ENCODE results near the gene PLCB4.

The PLCB4 gene

DNA sequence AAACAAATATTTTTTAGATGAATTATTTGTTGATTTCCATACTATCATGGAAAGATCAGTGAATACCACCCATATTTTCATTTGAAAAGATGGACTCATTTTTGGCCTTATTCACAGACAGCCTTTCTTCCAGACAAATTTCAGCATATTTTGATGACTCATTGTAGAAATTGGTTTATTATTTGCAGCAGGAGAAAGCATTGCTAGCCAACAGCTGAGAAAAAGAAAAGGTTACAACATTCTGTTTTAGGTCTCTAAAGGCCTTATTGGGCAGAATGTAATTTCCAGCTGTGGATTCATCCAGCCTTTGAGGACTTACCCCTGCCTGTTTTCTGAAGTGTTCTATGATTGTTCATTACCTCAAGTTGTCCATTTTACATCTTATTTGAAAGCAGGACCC is 201.9 kb downstream of the PLCB4 start:
- DNase-seq (ENCODE audit: low read depth) = peak; percentile 50

DNA sequence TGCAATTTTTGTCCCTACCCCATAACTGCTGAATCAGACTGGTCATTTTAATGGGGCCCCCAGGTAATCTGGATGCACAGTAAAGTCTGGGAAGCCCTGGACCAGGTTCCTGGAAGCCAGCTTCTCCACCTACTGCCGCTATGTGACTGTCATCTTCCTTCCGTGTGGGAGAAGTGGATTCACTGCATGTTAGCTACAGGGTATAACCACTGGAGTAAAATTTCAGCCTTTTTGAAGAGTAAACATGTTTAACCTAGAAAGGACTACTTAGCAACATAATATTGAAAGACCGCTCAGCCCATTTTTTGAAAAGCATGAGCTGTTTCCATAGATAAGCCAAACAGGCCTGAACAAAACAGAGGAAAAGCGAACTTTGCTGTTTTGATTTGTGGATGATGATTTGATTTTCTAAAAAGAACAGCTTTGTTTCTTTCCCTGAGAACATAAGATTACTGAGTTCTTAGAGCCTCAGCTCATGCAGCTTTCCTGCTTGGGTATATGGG is 208.1 kb downstream of the PLCB4 start:
- no peak for DNase-seq (ENCODE audit: low read depth)

DNA sequence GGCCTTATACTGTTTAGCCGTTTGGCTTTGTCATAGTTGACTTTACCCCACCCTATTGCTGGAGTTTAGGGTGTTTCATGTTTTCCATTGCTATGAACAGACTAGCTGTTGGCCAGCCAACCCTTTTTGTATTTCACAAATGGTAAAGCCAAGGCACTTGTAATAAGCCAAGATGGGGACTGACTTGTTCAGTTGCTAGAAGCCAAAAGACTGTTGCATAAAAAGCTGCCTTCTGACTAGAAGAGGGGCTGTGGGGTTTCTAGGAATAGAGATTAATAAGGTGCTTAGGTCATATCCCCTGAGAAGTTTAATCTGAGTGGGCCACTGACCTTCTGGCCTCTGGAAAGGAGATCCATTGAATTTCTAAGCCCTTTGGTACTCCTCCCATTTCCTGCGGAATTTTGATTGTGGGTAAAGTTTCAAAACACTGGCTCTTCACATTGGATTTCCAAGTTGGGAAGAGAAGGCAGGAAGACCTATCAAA is 211.1 kb downstream of the PLCB4 start:
- DNase-seq (ENCODE audit: low read depth) = no peak

DNA sequence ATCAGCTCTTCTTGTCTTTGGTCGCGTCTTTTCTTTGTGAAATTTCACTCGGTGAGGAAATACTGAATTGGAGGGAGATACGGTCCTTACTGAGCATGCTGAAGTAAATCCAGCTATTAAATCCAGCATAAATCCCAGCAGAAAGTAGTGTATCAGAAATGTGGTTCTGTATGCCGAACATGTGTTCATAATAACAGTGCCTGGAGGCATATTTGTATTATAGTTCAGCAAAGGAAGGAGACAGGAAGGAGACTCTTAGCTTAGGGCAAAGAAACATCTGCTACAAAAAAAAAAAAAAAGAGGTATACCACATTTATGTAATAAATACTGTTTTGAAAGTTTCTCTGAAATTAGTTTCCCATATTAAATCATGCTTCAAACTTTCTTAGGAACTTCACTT is 211.8 kb downstream of the PLCB4 start:
- no peak for DNase-seq (ENCODE audit: low read depth)

DNA sequence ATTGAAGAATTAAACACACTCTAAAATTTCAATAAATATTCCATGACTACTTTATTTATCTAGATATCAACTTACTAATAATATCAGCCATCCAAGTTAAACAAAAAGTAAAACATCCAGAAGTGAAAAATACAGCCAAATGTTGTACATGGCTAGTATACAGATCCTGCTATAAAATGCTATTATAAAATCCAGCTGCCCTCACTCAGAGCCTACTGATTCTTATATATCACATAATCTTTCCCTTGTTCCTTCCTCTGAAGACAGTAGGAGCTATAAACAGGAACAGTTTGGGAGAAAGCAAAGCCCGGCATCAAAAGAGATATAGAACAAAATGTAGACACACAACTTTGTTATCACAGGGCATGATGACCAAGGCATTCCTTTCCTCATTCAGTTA is 212.9 kb downstream of the PLCB4 start:
- DNase-seq (ENCODE audit: low read depth) = no peak

DNA sequence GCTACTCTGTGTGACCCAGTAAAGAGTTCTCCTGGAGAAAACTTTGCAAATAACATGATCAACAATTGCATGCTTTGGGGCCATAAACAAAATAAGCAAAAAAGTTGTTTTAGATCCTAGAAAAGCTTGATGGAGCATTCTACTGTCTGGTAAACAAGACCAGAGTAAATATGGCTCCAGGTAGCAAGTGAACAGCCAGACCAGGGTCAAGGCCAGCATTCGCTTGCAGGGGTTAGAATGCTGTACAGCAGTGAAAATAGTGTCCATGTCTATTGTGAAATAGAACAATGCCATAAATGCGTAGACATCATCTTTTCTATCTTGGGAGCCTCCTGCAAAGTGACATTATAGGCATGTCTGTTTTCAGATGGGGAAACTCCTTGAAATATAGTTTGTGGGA is 216.7 kb downstream of the PLCB4 start:
- no peak for DNase-seq (ENCODE audit: low read depth)

DNA sequence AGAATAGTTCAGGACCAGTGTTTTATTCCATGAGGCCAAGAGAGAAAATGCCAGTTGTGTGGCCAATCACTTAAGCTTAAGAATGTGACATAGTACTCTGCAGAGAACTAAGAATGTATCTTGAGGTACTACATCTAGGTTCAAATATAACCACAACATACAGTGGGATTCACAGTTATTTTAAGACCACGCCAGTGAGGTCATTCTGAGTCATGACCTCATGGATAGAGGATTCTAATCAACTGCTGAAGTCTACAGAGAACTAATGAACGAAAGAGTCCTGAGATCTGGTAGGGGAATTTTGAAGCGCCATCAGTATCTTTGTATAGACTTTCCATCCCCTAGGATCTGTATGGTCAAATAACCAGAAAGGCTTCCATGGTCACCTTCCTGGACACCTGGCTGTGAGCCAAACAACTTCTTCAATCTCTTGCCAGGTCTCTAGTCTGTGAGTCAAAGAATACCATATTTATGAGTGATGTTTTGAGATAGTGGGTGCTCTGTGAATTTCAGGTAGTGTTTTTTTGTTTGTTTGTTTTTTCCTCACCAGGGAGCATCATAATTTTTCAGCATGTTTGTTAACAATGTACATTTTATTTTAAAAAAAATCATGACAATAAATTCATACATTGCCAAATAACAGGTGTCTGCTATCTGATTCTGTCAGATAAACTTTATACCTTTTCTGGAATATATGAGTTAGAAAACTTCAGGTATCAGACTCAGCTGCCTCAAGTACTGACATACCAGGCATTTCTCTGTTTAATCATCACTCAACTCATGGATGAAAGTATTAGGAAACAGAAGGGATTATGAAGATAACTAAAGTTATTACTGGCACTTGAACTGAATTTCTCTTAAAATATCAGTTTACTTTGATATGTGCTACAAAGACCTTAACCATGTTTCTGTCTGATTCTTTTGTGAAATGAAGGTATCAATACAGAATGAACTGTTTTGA is 217.9 kb downstream of the PLCB4 start:
- DNase-seq (ENCODE audit: low read depth) = peak; percentile 12

DNA sequence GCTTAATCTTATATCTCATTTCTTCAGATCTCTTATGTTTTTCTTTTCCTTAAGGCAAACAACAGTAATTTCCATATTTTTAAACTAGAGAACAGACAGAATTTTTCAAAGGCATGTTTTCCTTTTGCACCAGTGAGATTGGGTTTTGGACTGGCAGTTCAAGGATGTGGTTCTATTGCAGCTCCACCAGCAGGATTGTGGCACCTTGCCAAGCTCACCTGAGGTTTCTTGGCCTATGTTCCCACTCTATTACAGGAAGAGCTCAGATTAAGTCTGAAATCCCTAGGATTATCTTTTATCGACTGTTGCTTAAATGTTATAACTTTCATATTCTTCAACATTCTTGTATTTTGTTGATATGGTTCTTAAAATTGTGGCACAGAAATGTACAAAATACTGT is 218.9 kb downstream of the PLCB4 start:
- no peak for DNase-seq (ENCODE audit: low read depth)

DNA sequence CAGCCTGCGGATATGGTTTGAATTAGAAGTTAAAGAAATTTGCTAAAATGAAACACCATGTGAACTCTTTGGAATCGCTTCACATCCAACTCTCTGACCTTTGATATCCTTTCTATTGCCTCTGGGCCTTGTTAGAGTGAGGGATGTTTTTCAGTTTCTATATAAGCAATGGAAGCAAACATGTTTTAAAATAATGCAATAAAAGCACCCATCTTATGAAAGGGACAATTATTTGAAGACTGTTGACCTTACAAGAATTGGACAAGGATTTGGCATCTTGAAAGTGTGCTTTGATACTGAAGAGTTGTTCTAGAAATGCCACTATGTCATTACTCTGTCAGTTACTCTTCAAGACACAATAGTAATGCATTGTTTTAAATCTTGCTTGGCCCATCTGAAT is 221.4 kb downstream of the PLCB4 start:
- no peak for DNase-seq (ENCODE audit: low read depth)

DNA sequence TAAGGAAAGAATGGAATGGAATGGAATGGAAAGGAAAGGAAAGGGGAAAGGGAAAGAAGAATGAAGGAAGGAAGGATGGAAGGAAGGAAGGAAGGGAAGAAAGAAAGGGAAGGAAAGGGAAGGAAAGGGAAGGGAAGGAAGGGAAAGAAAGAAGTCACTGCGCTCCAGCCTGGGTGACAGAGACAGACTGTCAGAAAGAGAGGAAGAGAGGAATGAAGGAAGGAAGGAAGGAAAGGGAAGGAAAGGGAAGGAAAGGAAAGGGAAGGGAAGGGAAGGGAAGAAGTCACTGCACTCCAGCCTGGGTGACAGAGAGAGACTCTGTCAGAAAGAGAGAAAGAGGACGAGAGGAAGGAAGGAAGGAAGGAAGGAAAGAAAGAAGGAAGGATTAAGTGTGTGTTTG is 224.3 kb downstream of the PLCB4 start:
- DNase-seq (ENCODE audit: low read depth) = no peak

DNA sequence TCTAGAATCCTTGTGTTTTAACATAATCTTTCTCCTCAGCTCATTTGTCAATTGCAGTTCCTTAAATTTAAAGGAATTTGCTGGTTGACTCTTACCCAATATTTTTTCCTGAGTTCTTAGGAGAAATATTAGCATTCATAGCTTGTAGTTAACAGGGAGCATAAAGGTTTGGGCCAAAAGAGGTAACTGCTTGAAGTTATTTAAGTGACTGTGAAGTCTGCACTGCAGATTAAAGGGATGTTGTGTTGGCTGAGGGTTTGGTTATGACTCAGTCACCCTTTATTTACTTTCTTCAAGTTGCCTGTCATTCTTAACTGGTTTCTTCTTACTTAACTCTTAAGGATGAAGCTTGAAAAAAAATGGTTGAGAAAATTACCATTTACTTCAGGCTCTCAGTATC is 225.2 kb downstream of the PLCB4 start:
- DNase-seq (ENCODE audit: low read depth) = peak; percentile 39

DNA sequence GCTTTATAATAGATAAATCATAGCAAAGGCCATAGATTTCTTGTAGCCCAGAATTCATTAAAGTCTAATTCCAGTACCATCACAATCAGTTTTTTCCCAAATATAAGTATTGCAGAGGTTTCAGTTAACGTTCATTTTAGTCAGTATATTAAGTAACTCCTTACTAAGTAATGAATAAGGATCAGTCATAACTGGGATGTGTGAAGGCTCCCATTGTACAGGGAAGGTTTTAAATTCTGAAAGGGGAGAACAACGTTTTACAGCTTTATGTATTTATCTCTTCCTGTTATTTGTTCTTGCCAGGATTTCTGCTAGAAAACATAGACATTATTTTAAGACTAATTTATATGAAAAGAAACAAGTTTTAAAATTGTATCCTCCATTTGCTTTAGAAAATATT is 230.0 kb downstream of the PLCB4 start:
- DNase-seq (ENCODE audit: low read depth) = no peak

DNA sequence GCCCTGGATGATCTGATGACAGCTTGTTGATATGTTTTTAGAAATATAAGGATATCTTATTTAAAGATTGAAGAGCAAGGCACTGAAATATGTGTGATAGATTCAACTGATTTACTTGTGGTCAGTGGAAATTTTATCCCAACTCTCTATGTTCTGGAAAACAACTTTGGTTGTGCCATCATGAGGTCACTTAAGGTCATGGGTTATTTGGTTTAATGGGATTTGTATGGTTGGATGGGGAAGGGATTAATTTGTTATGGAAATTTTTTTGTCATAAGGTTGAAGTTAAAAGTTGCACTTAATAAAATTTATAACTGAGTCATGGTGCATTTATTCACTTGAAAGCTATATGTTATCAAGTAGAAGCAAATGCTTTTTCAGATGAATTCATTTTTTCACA is 231.2 kb downstream of the PLCB4 start:
- DNase-seq (ENCODE audit: low read depth) = no peak

DNA sequence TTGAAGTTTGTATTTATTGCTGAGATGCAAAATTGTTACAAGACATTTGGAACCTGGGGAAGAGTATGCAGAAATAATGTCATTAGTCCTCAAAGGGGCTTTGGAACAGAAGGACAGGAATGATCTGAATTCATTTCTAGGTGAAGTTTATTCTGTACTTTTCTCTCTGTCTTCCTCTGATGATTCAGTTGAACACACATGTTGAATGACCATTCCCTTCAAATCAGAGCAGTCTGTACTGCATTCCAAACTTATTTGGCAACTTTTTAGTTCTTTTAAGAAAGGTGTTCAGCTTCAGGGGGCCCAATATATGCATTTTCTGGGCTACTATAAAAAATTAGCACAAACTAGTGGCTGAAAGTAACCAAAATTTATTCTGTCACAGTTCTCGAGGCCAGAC is 231.6 kb downstream of the PLCB4 start:
- DNase-seq (ENCODE audit: low read depth) = no peak

DNA sequence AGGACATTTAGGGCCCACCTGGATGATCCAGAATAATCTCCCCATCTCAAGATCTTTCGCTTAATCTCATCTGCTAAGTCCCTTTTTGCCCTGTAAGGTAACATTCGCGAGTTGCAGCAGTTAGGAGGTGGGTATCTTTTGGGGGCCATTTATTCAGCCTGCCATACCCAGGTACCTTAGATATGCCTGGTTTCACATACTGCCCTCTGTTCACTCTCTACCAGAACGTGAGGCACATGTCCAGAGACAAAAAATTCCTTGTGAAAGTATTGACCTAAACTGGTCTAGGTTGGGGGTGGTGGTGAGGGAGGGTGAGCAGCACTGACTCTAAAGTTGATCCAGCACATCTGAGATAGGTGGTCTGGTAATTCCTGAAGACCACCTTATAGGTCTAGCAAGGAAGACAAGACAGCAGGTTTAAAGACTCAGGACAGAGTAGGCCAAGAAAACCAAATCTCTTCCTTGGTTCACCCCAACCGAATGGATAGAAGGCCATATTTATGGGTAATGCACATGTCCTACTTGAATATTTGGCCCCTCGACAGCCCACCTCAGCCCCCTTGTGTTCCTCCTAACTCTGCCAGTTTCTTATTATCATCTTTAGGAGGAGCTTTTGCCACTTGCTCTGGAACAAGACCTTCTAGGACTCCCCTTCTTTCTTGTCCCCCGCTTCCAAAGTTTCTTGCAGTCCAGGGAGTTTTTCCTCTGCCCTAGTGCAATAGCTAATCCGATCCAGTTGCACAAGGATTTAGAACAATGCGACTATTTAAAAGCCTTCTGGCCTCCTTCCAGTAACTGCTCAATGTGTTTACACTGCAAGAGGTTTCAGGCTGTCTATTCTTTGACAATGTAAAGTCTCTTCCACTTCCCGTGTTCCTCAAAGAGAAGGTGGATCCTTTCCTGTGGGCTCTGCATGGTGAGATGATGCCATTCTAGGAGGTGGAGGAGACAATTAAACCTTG is 232.5 kb downstream of the PLCB4 start:
- DNase-seq (ENCODE audit: low read depth) = peak; percentile 50

DNA sequence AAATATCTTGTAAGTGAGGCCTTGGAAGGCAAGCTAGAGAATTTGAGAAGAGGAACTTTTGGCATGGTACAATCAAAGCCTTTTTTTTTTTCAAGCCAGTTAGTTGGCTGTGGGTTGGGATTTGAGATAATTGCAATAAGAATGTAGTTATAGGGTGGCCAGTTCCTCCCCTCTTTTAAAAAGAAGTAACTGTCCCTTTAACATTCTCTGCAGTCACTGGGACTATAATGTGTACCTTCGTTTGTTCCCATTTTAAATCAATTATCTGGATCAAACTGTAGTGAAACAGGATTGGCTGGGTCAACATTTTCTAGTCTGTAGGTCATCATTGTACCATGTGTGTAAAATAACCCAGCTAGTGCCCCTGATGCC is 233.2 kb downstream of the PLCB4 start:
- no peak for DNase-seq (ENCODE audit: low read depth)

DNA sequence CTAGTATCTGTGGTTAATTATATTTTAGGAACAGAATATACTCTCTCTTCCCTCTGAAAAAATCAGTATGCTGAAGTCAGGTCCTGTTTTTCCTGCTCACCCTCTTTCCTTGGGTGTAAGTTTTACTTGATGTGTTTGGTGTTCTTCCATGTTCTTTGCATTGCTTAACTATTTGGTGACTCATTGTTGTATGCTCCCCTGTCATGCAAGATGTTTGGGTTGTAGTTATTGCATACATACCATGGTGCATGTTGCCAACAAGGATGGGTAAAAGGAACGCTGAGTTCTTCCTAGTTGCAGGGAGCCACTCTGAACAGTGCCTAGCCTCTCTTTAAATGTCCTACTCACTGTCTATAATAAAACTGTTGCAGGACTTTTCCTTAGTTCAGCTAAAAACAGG is 237.6 kb downstream of the PLCB4 start:
- peak; percentile 75 for DNase-seq (ENCODE audit: low read depth)

DNA sequence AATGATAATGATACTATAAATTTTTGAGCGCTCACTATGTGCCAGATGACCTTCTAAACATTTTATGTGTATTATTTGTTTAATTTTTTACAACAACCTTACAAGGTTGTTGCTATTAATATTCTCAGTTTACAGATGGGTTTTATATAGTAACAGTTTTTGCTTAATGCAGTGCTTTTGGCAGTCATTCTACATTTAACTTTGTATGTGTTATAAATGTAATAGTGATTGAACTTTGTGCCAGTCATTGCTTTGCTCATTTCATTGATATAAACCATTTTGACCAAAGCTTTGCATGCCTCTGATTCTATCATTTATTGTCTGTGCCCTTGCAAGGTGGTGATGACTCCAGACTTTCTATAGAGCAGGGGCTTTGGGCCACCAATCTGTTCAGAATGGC is 239.2 kb downstream of the PLCB4 start:
- no peak for DNase-seq (ENCODE audit: low read depth)

DNA sequence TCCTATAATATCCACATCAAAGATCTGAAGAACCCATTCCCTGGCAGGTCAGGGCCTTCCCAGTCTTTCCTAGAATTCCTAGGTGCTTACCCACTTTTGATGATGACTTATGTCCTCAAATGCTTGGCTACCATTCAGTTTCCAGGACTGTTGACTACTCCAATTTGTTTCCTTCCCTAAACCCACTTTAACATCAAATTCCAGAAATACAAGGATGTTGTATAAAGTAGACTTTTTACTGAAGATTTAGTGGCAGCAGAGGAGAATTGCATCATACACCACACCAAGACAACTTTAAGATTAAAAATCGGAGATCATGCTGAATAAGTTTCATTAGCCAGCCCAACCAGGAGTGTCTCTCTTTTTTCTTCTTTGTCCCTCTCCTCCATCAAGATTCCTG is 242.2 kb downstream of the PLCB4 start:
- DNase-seq (ENCODE audit: low read depth) = peak; percentile 27

DNA sequence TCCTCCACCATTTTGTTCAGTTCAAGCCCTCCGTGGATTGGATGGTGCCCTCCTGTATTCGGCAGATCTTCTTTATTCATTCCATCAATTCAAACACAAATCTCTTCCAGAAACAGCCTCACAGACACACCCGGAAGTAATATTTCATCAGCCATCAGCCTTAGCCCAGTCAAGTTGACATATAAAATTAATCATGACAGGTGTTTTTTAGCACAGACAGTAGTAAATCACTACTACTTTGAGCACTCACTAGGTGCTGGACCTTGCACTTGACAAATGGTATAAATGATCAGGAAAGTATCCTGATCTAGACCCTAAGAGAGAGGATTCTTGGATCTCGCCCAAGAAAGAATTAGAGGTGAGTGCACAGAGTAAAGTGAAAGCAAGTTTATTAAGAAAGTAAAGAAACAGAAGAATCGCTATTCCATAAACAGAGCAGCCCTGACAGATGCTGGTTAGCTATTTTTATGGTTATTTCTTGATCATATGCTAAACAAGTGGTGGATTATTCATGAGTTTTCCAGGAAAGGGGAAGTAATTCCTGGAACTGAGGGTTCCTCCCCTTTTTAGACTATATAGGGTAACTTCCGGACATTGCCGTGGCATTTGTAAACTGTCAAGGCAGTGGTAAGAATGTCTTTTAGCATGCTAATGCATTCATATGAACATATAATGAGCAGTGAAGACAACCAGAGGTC is 250.9 kb downstream of the PLCB4 start:
- DNase-seq (ENCODE audit: low read depth) = no peak

DNA sequence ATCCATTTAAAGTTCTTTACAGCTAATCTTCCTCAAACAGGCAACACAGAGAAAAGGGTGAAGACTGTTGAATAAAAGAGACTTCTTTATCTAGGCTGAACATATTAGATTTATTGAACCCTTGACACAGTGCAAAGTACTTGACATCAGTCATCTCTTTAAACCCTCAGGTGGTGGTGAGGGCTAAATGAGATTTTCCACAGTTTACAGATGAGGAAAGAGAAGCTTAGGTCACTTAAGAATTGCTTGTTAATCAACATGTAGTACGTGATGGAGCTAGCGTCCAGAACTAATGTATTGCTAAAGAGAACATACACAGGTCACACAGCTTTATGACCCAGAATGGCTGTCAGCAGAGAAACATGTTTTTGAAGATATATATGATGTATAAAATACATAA is 252.1 kb downstream of the PLCB4 start:
- DNase-seq (ENCODE audit: low read depth) = no peak

DNA sequence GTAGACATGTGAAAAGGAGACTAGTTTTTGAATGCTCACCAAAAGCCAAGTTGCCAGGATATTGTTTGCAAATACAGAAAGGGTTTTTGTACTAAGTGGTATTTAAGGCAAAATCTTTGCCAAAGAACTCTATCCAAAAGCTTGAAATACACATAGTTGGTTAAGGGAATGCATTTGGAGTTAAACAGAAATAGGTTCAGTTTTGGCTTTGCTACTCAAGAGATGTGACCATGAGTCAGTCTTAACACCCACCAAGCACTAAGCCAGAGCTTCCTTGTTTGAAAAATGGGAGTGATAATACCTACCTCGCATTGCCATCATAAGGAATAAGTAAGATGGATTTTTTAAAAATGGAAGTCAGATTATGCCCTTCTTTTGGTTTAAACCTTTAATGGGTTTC is 253.8 kb downstream of the PLCB4 start:
- DNase-seq (ENCODE audit: low read depth) = no peak

Measured in amniotic epithelial cell (primary cell).